A204.1 (cell line): ENCODE data around the gene FSTL1.
"Not testable (repeated sequence)": the region's sequence is repeated elsewhere in the genome, so short reads cannot be mapped to it uniquely, and the experiment has no call there.

ENCODE experiments used
- FAIRE-seq: peaks from 2 replicates; lab custom pipeline; 2012; peaks lifted over from hg19 to GRCh38; lab: Jason Lieb, UNC

Gene FSTL1

GRCh38 chr3:120416868-120417267 is 33.9 kb downstream of the FSTL1 start:
- no peak for FAIRE-seq

GRCh38 chr3:120415756-120416155 is 35.0 kb downstream of the FSTL1 start:
- FAIRE-seq = no peak

GRCh38 chr3:120410541-120410940 is 40.3 kb downstream of the FSTL1 start:
- FAIRE-seq = no peak

- FAIRE-seq = no peak
Measured at GRCh38 chr3:120410116-120410515, 40.7 kb downstream of the FSTL1 start.

- FAIRE-seq = no peak
Measured at GRCh38 chr3:120407508-120408287, 43.1 kb downstream of the FSTL1 start.

GRCh38 chr3:120404876-120405275 is 45.9 kb downstream of the FSTL1 start:
- FAIRE-seq = no peak

- peak; percentile 34 for FAIRE-seq
Measured at GRCh38 chr3:120402257-120402656, 48.5 kb downstream of the FSTL1 start.

GRCh38 chr3:120399372-120399771 is 51.4 kb downstream of the FSTL1 start:
- FAIRE-seq = no peak

- FAIRE-seq = no peak
Measured at GRCh38 chr3:120396469-120396868, 54.3 kb downstream of the FSTL1 start.

GRCh38 chr3:120394347-120394746 is 56.4 kb downstream of the FSTL1 start:
- no peak for FAIRE-seq

- FAIRE-seq = no peak
Measured at GRCh38 chr3:120393761-120394160, 57.0 kb downstream of the FSTL1 start.

- no peak for FAIRE-seq
Measured at GRCh38 chr3:120393243-120393642, 57.5 kb downstream of the FSTL1 start.

- FAIRE-seq = no peak
Measured at GRCh38 chr3:120382941-120383447, 67.8 kb downstream of the FSTL1 start.

GRCh38 chr3:120381503-120381902 is 69.3 kb downstream of the FSTL1 start:
- no peak for FAIRE-seq

- FAIRE-seq = not testable (repeated sequence)
Measured at GRCh38 chr3:120377948-120378347, 72.8 kb downstream of the FSTL1 start.

- no peak for FAIRE-seq
Measured at GRCh38 chr3:120370463-120370862, 80.3 kb downstream of the FSTL1 start.

- no peak for FAIRE-seq
Measured at GRCh38 chr3:120369037-120369467, 81.7 kb downstream of the FSTL1 start.

- no peak for FAIRE-seq
Measured at GRCh38 chr3:120368172-120368571, 82.6 kb downstream of the FSTL1 start.

- no peak for FAIRE-seq
Measured at GRCh38 chr3:120364821-120365220, 86.0 kb downstream of the FSTL1 start.

- FAIRE-seq = no peak
Measured at GRCh38 chr3:120364101-120364500, 86.7 kb downstream of the FSTL1 start.

GRCh38 chr3:120357807-120358206 is 93.0 kb downstream of the FSTL1 start:
- FAIRE-seq = no peak

GRCh38 chr3:120355486-120355885 is 95.3 kb downstream of the FSTL1 start:
- no peak for FAIRE-seq

GRCh38 chr3:120353463-120353862 is 97.3 kb downstream of the FSTL1 start:
- no peak for FAIRE-seq

GRCh38 chr3:120352017-120352416 is 98.8 kb downstream of the FSTL1 start:
- FAIRE-seq = no peak
